Adrenal gland (tissue), 5 donors: Measurements from ENCODE around the gene ADAMTSL1.

Experiments used
- POLR2A ChIP-seq, 2 donors: fragments of 450-650 bp; IDR thresholded peaks; one replicate each; pipeline ENCODE4 v1.6.1; 2017; ENCODE audit warnings: antibody characterized with exemption in 2 of 2, mild to moderate bottlenecking in 2 of 2, moderate library complexity in 1 of 2
- TF ChIP-seq, protein P1 (sequence below), 6 experiments: fragments of 450-650 bp in 4 of 6; fragments of 200-600 bp in 2 of 6; sonication (generic) in 1 of 6; IDR thresholded peaks; 1 replicate in 5 of 6; 2 replicates in 1 of 6; pipeline versions ENCODE4 v1.5.1 to v1.8.0; 2016 to 2021; ENCODE audit warnings: antibody characterized with exemption in 6 of 6, mild to moderate bottlenecking in 2 of 6, moderate library complexity in 1 of 6
- donor health status: DM: no; HTN: no; CAD: no.

DNA sequence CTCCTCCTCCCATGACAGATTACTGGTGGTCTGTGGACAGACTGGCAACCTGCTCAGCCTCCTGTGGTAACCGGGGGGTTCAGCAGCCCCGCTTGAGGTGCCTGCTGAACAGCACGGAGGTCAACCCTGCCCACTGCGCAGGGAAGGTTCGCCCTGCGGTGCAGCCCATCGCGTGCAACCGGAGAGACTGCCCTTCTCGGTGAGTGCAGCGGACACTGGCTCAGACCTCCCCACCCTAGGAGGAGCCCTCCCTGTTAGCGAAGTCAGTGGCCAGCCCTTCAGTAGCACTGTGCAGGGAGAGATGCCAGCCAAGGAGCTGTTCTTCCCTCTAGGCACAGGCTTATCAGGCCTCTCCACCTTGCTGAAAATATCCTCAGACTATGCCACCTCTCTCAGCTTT, 415.6 kb downstream of the ADAMTSL1 start:
- TF ChIP-seq, protein P1, sequence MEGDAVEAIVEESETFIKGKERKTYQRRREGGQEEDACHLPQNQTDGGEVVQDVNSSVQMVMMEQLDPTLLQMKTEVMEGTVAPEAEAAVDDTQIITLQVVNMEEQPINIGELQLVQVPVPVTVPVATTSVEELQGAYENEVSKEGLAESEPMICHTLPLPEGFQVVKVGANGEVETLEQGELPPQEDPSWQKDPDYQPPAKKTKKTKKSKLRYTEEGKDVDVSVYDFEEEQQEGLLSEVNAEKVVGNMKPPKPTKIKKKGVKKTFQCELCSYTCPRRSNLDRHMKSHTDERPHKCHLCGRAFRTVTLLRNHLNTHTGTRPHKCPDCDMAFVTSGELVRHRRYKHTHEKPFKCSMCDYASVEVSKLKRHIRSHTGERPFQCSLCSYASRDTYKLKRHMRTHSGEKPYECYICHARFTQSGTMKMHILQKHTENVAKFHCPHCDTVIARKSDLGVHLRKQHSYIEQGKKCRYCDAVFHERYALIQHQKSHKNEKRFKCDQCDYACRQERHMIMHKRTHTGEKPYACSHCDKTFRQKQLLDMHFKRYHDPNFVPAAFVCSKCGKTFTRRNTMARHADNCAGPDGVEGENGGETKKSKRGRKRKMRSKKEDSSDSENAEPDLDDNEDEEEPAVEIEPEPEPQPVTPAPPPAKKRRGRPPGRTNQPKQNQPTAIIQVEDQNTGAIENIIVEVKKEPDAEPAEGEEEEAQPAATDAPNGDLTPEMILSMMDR (IDR thresholded peaks at IDR 0.05), result no peak
- TF ChIP-seq POLR2A (IDR thresholded peaks at IDR 0.05), result no peak
